Activated naive CD8-positive, alpha-beta T cell treated with anti-CD3 and anti-CD28 coated beads, Interleukin-2, amount 10 ng/mL, durations not matched to agents 7 days and 5 days (primary cell): ENCODE results near the gene HS2ST1. TPM values are rescaled to one million over a fixed set of nuclear protein-coding genes. Genes with fewer than 3 reads are reported as not detected.
"Not testable (repeated sequence)": the region's sequence is repeated elsewhere in the genome, so short reads cannot be mapped to it uniquely, and the experiment has no call there.

Source experiments
- ATAC-seq: fragments of 150-1000 bp; cut with Tn5 transposase; one replicate; pipeline ENCODE4 v1.10.0; 2021; ENCODE audit warnings: low read depth, moderate library complexity
- POLR2A ChIA-PET: fragments of 350-600 bp; sonication (Branson Sonifier 250); formaldehyde crosslinking; loops from one replicate; lab custom pipeline; 2021; ENCODE audit warnings: antibody characterized with exemption; lab: Charles Lee
- DNase-seq: peaks from one replicate; pipeline ENCODE4 v3.0.0; 2021
- H3K27ac Mint-ChIP-seq: one replicate; pipeline ENCODE4 v1.8.0; 2022; ENCODE audit warnings: mild to moderate bottlenecking, mixed read lengths
- H3K27me3 Mint-ChIP-seq: one replicate; pipeline ENCODE4 v1.8.0; 2022; ENCODE audit warnings: mild to moderate bottlenecking, moderate library complexity, mixed read lengths
- H3K36me3 Mint-ChIP-seq: one replicate; pipeline ENCODE4 v1.8.0; 2021; ENCODE audit warnings: mild to moderate bottlenecking, mixed read lengths
- H3K4me1 Mint-ChIP-seq: one replicate; pipeline ENCODE4 v1.8.0; 2021; ENCODE audit warnings: mixed read lengths
- H3K4me3 Mint-ChIP-seq: one replicate; pipeline ENCODE4 v1.8.0; 2022; ENCODE audit warnings: mild to moderate bottlenecking, moderate library complexity, mixed read lengths
- H3K9me3 Mint-ChIP-seq: one replicate; pipeline ENCODE4 v1.8.0; 2021; ENCODE audit warnings: mixed read lengths
- total RNA-seq, 2 experiments: library from RNA; stranded (reverse); gene quantifications; one replicate each; pipeline ENCODE4 v1.2.3, GENCODE V29; 2021

Gene HS2ST1
- total RNA-seq, 2 experiments from 2014 or later: 16.8 to 18.6 TPM

GRCh38 chr1:87023326-87023725 lies 108.9 kb downstream of the HS2ST1 start:
- no peak for DNase-seq
- Mint-ChIP-seq H3K36me3 (peaks cover 4% of the 10 kb centered on the region), H3K9me3 (no peaks in the 10 kb centered on the region), H3K27ac (no peak overlapping the region), H3K4me1 (no peaks in the 10 kb centered on the region), H3K27me3 (no peaks in the 10 kb centered on the region), H3K4me3 (no peak overlapping the region)
- no peak for ATAC-seq
- POLR2A ChIA-PET: no interaction called here

GRCh38 chr1:87024936-87025540 lies 110.6 kb downstream of the HS2ST1 start:
- Mint-ChIP-seq H3K4me1 (no peaks in the 10 kb centered on the region), H3K27me3 (no peaks in the 10 kb centered on the region), H3K27ac (no peak overlapping the region), H3K9me3 (no peaks in the 10 kb centered on the region), H3K4me3 (no peak overlapping the region), H3K36me3 (peaks cover 3% of the 10 kb centered on the region)
- POLR2A ChIA-PET: no interaction called here
- no peak for ATAC-seq
- no peak for DNase-seq

GRCh38 chr1:87027561-87027960 lies 113.1 kb downstream of the HS2ST1 start:
- H3K4me1 Mint-ChIP-seq: not testable (repeated sequence)

GRCh38 chr1:87028576-87028975 lies 114.1 kb downstream of the HS2ST1 start:
- peaks cover 3% of the 10 kb centered on the region for H3K36me3 Mint-ChIP-seq
- no peak overlapping the region for H3K27ac Mint-ChIP-seq
- H3K27me3 Mint-ChIP-seq: no peaks in the 10 kb centered on the region
- DNase-seq: no peak
- POLR2A ChIA-PET: no interaction called here
- H3K4me3 Mint-ChIP-seq: no peak overlapping the region
- no peak for ATAC-seq
- no peaks in the 10 kb centered on the region for H3K4me1 Mint-ChIP-seq
- no peaks in the 10 kb centered on the region for H3K9me3 Mint-ChIP-seq

More at GRCh38 chr1:87027561-87027960, 113.1 kb downstream of the HS2ST1 start:
- ATAC-seq, H3K27ac Mint-ChIP-seq, H3K4me3 Mint-ChIP-seq, POLR2A ChIA-PET, DNase-seq, H3K36me3 Mint-ChIP-seq, H3K27me3 Mint-ChIP-seq, H3K9me3 Mint-ChIP-seq: not testable (repeated sequence)

GRCh38 chr1:87030740-87031690 lies 116.6 kb downstream of the HS2ST1 start:
- H3K27me3 Mint-ChIP-seq: no peaks in the 10 kb centered on the region
- no peaks in the 10 kb centered on the region for H3K4me1 Mint-ChIP-seq
- DNase-seq: no peak
- H3K4me3 Mint-ChIP-seq: no peak overlapping the region
- no peaks in the 10 kb centered on the region for H3K9me3 Mint-ChIP-seq
- POLR2A ChIA-PET: no interaction called here
- no peak overlapping the region for H3K27ac Mint-ChIP-seq
- peaks cover 5% of the 10 kb centered on the region for H3K36me3 Mint-ChIP-seq
- ATAC-seq: no peak

- Mint-ChIP-seq H3K27me3 (no peaks in the 10 kb centered on the region), H3K9me3 (no peaks in the 10 kb centered on the region), H3K27ac (no peak overlapping the region), H3K4me3 (no peak overlapping the region), H3K4me1 (peaks cover 2% of the 10 kb centered on the region), H3K36me3 (peaks cover 5% of the 10 kb centered on the region)
- DNase-seq (no peak), ATAC-seq (no peak)
- POLR2A ChIA-PET: no interaction called here
These were observed 119.9 kb downstream of the HS2ST1 start for GRCh38 chr1:87034351-87034750.

GRCh38 chr1:87039096-87039495 lies 124.7 kb downstream of the HS2ST1 start:
- Mint-ChIP-seq H3K36me3 (peaks cover 5% of the 10 kb centered on the region), H3K4me3 (no peak overlapping the region), H3K9me3 (no peaks in the 10 kb centered on the region), H3K4me1 (peaks cover 9% of the 10 kb centered on the region), H3K27ac (no peak overlapping the region), H3K27me3 (no peaks in the 10 kb centered on the region)
- DNase-seq (no peak), ATAC-seq (no peak)
- POLR2A ChIA-PET: no interaction called here

- Mint-ChIP-seq H3K27ac (no peak overlapping the region), H3K4me1 (peaks cover 28% of the 10 kb centered on the region), H3K9me3 (no peaks in the 10 kb centered on the region), H3K27me3 (no peaks in the 10 kb centered on the region), H3K4me3 (peak overlapping the region; percentile 7), H3K36me3 (peaks cover 10% of the 10 kb centered on the region)
- POLR2A ChIA-PET: no interaction called here
- DNase-seq (no peak), ATAC-seq (no peak)
These were observed 127.8 kb downstream of the HS2ST1 start for GRCh38 chr1:87042111-87042811.

- ATAC-seq (peak; percentile 10), DNase-seq (no peak)
- peaks cover 23% of the 10 kb centered on the region for H3K36me3 Mint-ChIP-seq
- H3K27me3 Mint-ChIP-seq: no peaks in the 10 kb centered on the region
- H3K4me3 Mint-ChIP-seq: no peak overlapping the region
- POLR2A ChIA-PET: interaction anchor here (1.0 to 1.3 kb wide), 2 partner anchors 129 to 341 kb away, joined by 3 to 5 read pairs; no protein-coding TSS in a partner anchor
- peaks cover 27% of the 10 kb centered on the region for H3K4me1 Mint-ChIP-seq
- H3K27ac Mint-ChIP-seq: peak overlapping the region; percentile 92
- H3K9me3 Mint-ChIP-seq: peaks cover 5% of the 10 kb centered on the region
These were observed 130.0 kb downstream of the HS2ST1 start for GRCh38 chr1:87044424-87044823.

GRCh38 chr1:87044840-87045239 lies 130.4 kb downstream of the HS2ST1 start:
- peak; percentile 79 for ATAC-seq
- POLR2A ChIA-PET: interaction anchor here (1.0 to 1.3 kb wide), 3 partner anchors 130 to 342 kb away, joined by 3 to 5 read pairs (median 4); partner anchors contain the start of genes HS2ST1 and SELENOF
- no peak for DNase-seq
- Mint-ChIP-seq H3K36me3 (peaks cover 23% of the 10 kb centered on the region), H3K9me3 (peaks cover 5% of the 10 kb centered on the region), H3K27ac (peak overlapping the region; percentile 92), H3K4me3 (peak overlapping the region; percentile 56), H3K27me3 (no peaks in the 10 kb centered on the region), H3K4me1 (peaks cover 27% of the 10 kb centered on the region)

- DNase-seq: peak; percentile 31
- ATAC-seq: peak; percentile 71
- Mint-ChIP-seq H3K27ac (peak overlapping the region; percentile 92), H3K36me3 (peaks cover 23% of the 10 kb centered on the region), H3K4me3 (peak overlapping the region; percentile 56), H3K4me1 (peaks cover 27% of the 10 kb centered on the region), H3K9me3 (peaks cover 5% of the 10 kb centered on the region), H3K27me3 (no peaks in the 10 kb centered on the region)
- POLR2A ChIA-PET: interaction anchor here (0.6 to 1.1 kb wide), 3 partner anchors 18 to 342 kb away, joined by 3 to 4 read pairs (median 4); partner anchors contain the start of genes HS2ST1, SELENOF and SH3GLB1
These were observed 131.4 kb downstream of the HS2ST1 start for GRCh38 chr1:87045761-87046304.

- POLR2A ChIA-PET: no interaction called here
- Mint-ChIP-seq H3K36me3 (peaks cover 23% of the 10 kb centered on the region), H3K4me1 (peaks cover 24% of the 10 kb centered on the region), H3K4me3 (no peak overlapping the region), H3K27me3 (no peaks in the 10 kb centered on the region), H3K27ac (no peak overlapping the region), H3K9me3 (peaks cover 5% of the 10 kb centered on the region)
- DNase-seq (no peak), ATAC-seq (no peak)
These were observed 132.5 kb downstream of the HS2ST1 start for GRCh38 chr1:87046951-87047350.

- Mint-ChIP-seq H3K36me3 (peaks cover 23% of the 10 kb centered on the region), H3K27me3 (no peaks in the 10 kb centered on the region), H3K27ac (no peak overlapping the region), H3K4me3 (no peak overlapping the region), H3K4me1 (peaks cover 20% of the 10 kb centered on the region), H3K9me3 (peaks cover 5% of the 10 kb centered on the region)
- DNase-seq: no peak
- POLR2A ChIA-PET: no interaction called here
- ATAC-seq: no peak
These were observed 133.8 kb downstream of the HS2ST1 start for GRCh38 chr1:87048237-87048636.
